CD4-positive, alpha-beta T cell treated with Interferon alpha-2 for 1 hour (primary cell): ENCODE measurements around the gene POP4.

ENCODE experiments used
- DNase-seq, 2 donors: peaks; one replicate each; pipeline ENCODE4 v3.0.0-alpha.2; 2020 to 2022

The POP4 gene

DNA sequence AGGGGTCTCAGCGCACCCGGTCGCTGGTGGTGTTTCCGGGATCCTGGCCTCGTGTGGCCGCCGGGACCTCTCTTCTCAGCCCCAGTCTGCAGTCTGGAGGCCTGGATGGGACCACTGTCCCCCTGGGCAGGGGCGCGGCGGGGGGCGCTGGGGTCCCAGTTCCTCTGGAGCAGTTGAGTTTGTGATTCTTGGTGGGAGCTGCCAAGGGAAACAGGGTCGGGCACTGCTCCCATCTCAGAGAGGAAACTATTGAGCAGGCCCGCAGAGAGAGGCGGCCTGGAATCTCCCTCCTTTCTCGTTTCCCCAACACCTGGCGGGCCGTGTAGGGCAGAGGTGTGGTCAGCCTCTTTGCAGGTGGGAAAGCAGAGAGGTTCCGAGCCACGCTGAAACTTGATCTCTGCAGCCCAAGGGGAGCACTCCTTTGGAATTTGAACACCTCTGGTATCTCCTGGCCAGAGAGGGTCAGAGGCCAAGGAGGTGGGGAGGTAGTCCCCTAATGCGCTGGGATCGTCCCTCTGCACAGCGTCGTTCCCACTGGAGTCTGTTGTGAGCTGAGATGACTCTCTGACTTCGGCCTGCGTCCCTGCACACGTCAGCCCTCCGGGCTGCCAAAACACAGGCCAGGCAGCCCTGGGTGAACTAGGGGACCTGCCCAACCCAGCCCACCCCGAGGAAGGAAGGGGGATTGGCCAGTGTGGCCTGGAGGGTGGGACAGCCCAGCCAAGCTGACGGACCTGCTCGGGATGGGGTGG lies 59.9 kb downstream of the POP4 start:
- peak in 1 of 2 donors; percentile 41 for DNase-seq
